Chondrocyte (in vitro differentiated cells): Measurements from ENCODE around the gene IL32. TPM values are rescaled to one million over a fixed set of nuclear protein-coding genes. Genes with fewer than 3 reads are reported as not detected.

Experiments
- DNase-seq: peaks from one replicate; pipeline ENCODE4 v3.0.0; 2021; ENCODE audit warnings: mixed read lengths, low spot score
- H3K27ac Mint-ChIP-seq: one replicate; pipeline ENCODE4 v1.8.0; 2021; ENCODE audit warnings: mild to moderate bottlenecking, moderate library complexity, mixed read lengths; ENCODE audit not compliant: unreplicated experiment
- H3K27me3 Mint-ChIP-seq: 2 replicates; pipeline ENCODE4 v1.8.0; 2021; ENCODE audit warnings: low read depth, mixed read lengths
- H3K36me3 Mint-ChIP-seq: 2 replicates; pipeline ENCODE4 v1.8.0; 2021; ENCODE audit warnings: low read depth, mixed read lengths
- H3K4me1 Mint-ChIP-seq: 2 replicates; pipeline ENCODE4 v1.8.0; 2021; ENCODE audit warnings: low read depth, mild to moderate bottlenecking, mixed read lengths
- H3K4me3 Mint-ChIP-seq: one replicate; pipeline ENCODE4 v1.8.0; 2021; ENCODE audit warnings: mild to moderate bottlenecking, moderate library complexity, mixed read lengths; ENCODE audit not compliant: unreplicated experiment
- H3K9me3 Mint-ChIP-seq: 2 replicates; pipeline ENCODE4 v1.8.0; 2021; ENCODE audit warnings: low read depth, mixed read lengths
- total RNA-seq: library from RNA; stranded (reverse); gene quantifications from 3 replicates; pipeline ENCODE4 v1.2.1, GENCODE V29; 2021
- TF ChIP-seq, protein P1 (sequence below): fragments of 200-600 bp; sonication (generic); IDR thresholded peaks from 2 replicates; pipeline ENCODE4 v1.5.0; 2021; ENCODE audit warnings: antibody characterized with exemption, mild to moderate bottlenecking, moderate library complexity

IL32 gene
- total RNA-seq, 1 donor from 2014 or later = 17.8 TPM

DNA sequence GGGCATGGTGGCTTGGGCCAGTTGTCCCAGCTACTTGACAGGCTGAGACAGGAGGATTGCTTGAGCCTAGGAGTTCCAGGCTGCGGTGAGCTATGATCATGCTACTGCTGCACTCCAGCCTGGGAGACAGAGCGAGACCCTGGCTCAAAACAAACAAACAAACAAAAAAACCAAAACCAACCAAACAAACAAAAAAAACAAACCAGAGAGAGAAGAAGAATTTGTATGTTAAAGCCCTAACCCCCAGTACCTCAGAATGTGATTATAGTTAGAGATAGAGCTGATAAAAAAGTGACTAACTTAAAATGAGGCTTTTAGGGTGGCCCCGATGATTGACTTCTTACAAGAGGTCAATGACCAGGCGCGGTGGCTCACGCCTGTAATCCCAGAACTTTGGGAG, 20.7 kb upstream of the IL32 start:
- peaks cover 31% of the 10 kb centered on the region for H3K27me3 Mint-ChIP-seq
- no peak for DNase-seq
- peak overlapping the region; percentile 57 for H3K4me3 Mint-ChIP-seq
- H3K4me1 Mint-ChIP-seq = peaks cover 7% of the 10 kb centered on the region
- H3K9me3 Mint-ChIP-seq = no peaks in the 10 kb centered on the region
- TF ChIP-seq, protein P1, sequence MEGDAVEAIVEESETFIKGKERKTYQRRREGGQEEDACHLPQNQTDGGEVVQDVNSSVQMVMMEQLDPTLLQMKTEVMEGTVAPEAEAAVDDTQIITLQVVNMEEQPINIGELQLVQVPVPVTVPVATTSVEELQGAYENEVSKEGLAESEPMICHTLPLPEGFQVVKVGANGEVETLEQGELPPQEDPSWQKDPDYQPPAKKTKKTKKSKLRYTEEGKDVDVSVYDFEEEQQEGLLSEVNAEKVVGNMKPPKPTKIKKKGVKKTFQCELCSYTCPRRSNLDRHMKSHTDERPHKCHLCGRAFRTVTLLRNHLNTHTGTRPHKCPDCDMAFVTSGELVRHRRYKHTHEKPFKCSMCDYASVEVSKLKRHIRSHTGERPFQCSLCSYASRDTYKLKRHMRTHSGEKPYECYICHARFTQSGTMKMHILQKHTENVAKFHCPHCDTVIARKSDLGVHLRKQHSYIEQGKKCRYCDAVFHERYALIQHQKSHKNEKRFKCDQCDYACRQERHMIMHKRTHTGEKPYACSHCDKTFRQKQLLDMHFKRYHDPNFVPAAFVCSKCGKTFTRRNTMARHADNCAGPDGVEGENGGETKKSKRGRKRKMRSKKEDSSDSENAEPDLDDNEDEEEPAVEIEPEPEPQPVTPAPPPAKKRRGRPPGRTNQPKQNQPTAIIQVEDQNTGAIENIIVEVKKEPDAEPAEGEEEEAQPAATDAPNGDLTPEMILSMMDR = no peak
- peaks cover 1% of the 10 kb centered on the region for H3K36me3 Mint-ChIP-seq
- no peak overlapping the region for H3K27ac Mint-ChIP-seq

GRCh38 chr16:3045758-3046640, 19.4 kb upstream of the IL32 start, which contains the start of gene MMP25:
Gene MMP25, plus strand, starts transcription at chr16:3046561. Its CDS starts 357 bp downstream, at chr16:3046918.
- H3K27me3 Mint-ChIP-seq = peaks cover 34% of the 10 kb centered on the region
- peaks cover 7% of the 10 kb centered on the region for H3K4me1 Mint-ChIP-seq
- peaks cover 1% of the 10 kb centered on the region for H3K36me3 Mint-ChIP-seq
- no peak within 1 kb of the TSS for H3K27ac Mint-ChIP-seq
- no peak for DNase-seq
- H3K9me3 Mint-ChIP-seq = no peaks in the 10 kb centered on the region
- TF ChIP-seq, protein P1 = no peak
- peak within 1 kb of the TSS; percentile 57 for H3K4me3 Mint-ChIP-seq

DNA sequence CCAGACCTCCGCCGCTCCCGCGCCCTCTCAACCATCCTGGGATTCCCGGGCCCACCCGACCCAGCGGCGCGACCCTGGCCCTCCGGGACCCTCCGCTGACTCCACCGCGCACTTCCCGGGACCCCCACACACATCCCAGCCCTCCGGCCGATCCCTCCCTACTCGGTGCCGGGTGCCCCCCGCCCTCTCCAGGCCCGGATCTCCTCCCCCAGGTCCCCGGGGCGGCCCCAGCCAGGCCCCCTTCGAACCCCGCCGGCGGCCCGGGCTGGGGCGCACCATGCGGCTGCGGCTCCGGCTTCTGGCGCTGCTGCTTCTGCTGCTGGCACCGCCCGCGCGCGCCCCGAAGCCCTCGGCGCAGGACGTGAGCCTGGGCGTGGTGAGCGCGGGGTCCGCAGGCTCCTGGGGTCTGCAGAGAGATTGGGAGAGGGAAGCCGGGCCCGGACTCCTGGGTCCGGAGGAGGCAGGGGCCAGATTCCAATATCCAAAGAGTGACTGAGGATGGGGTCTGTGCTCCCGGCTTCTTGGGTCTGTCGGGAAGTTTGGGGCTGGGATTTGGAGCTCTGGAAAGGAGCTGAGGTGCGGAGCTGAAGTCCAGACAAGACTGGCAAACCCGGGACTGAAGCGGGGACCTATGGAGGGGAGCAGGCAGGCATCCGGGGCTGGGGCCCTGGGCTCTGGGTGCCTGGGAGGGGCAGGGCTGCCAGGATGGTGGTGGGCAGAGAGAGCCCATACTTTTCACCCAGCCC, 18.6 kb upstream of the IL32 start:
- H3K4me3 Mint-ChIP-seq = no peak overlapping the region
- DNase-seq = no peak
- TF ChIP-seq, protein P1 = no peak
- H3K9me3 Mint-ChIP-seq = no peaks in the 10 kb centered on the region
- peaks cover 7% of the 10 kb centered on the region for H3K4me1 Mint-ChIP-seq
- H3K27me3 Mint-ChIP-seq = peaks cover 32% of the 10 kb centered on the region
- H3K36me3 Mint-ChIP-seq = peaks cover 1% of the 10 kb centered on the region
- no peak overlapping the region for H3K27ac Mint-ChIP-seq

DNA sequence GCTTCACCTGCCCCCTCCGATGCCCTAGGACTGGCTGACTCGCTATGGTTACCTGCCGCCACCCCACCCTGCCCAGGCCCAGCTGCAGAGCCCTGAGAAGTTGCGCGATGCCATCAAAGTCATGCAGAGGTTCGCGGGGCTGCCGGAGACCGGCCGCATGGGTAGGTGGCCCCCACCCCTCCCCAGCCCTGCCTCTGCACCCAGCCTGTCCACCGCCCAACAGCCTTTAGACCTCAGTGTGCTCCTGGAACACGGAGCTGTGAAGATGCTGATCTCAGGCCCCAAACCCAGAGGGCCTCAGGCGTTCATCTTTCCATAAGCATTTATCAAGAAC, 18.1 kb upstream of the IL32 start:
- no peak for DNase-seq
- no peak overlapping the region for H3K4me3 Mint-ChIP-seq
- H3K27me3 Mint-ChIP-seq = peaks cover 36% of the 10 kb centered on the region
- H3K27ac Mint-ChIP-seq = no peak overlapping the region
- TF ChIP-seq, protein P1 = no peak
- peaks cover 1% of the 10 kb centered on the region for H3K36me3 Mint-ChIP-seq
- H3K9me3 Mint-ChIP-seq = no peaks in the 10 kb centered on the region
- peaks cover 7% of the 10 kb centered on the region for H3K4me1 Mint-ChIP-seq

GRCh38 chr16:3049921-3050481, 15.4 kb upstream of the IL32 start:
- peaks cover 31% of the 10 kb centered on the region for H3K27me3 Mint-ChIP-seq
- H3K9me3 Mint-ChIP-seq = no peaks in the 10 kb centered on the region
- H3K4me1 Mint-ChIP-seq = peaks cover 7% of the 10 kb centered on the region
- H3K36me3 Mint-ChIP-seq = peaks cover 10% of the 10 kb centered on the region
- H3K27ac Mint-ChIP-seq = no peak overlapping the region
- no peak overlapping the region for H3K4me3 Mint-ChIP-seq
- TF ChIP-seq, protein P1 = no peak
- DNase-seq = no peak
